GM20000 (cell line): ENCODE measurements around the gene PNLIPRP1.

ENCODE experiments used
- DNase-seq: peaks from one replicate; pipeline ENCODE4 v3.0.0; 2012; ENCODE audit warnings: low spot score
- CTCF ChIP-seq: IDR thresholded peaks from 2 replicates; pipeline ENCODE4 v1.5.1; 2012; ENCODE audit warnings: mild to moderate bottlenecking, control low read depth; ENCODE audit errors: extremely low read depth, missing control alignments

The PNLIPRP1 gene

GRCh38 chr10:116590590-116591444, at the start of gene PNLIPRP1:
Gene PNLIPRP1, plus strand, starts transcription at chr10:116590959. Its CDS starts 171 bp downstream, at chr10:116591130.
- DNase-seq: no peak
- TF ChIP-seq CTCF: no peak

GRCh38 chr10:116542007-116542677, 48.6 kb upstream of the PNLIPRP1 start:
- no peak for DNase-seq
- TF ChIP-seq CTCF: no peak

GRCh38 chr10:116545122-116545521, 45.6 kb upstream of the PNLIPRP1 start:
- TF ChIP-seq CTCF: no peak
- no peak for DNase-seq

- no peak for TF ChIP-seq CTCF
- DNase-seq: no peak
Observed at GRCh38 chr10:116545756-116546155, 45.0 kb upstream of the PNLIPRP1 start, which contains the start of gene PNLIP. Gene PNLIP, plus strand, starts transcription at chr10:116545931. Its CDS starts 162 bp downstream, at chr10:116546093.

- no peak for TF ChIP-seq CTCF
- DNase-seq: no peak
Observed at GRCh38 chr10:116548301-116548700, 42.5 kb upstream of the PNLIPRP1 start.

- TF ChIP-seq CTCF: no peak
Observed at GRCh38 chr10:116553378-116553980, 37.3 kb upstream of the PNLIPRP1 start.

GRCh38 chr10:116554628-116555027, 36.1 kb upstream of the PNLIPRP1 start:
- TF ChIP-seq CTCF: no peak

More at GRCh38 chr10:116553378-116553980, 37.3 kb upstream of the PNLIPRP1 start:
- no peak for DNase-seq

More at GRCh38 chr10:116554628-116555027, 36.1 kb upstream of the PNLIPRP1 start:
- DNase-seq: no peak
